Endothelial cell of umbilical vein (primary cell): ENCODE measurements around the gene PRSS22.

ENCODE experiments used
- POLR2A ChIP-seq: IDR thresholded peaks from 2 replicates; pipeline ENCODE4 v1.6.1; 2012; ENCODE audit warnings: low read depth, mild to moderate bottlenecking, control low read depth, low read length
- TF ChIP-seq, protein P1 (sequence below), 2 donors: IDR thresholded peaks; 1 replicate in 1 of 2; 2 replicates in 1 of 2; pipeline ENCODE4 v1.5.1; 2011; ENCODE audit warnings: low read length in 2 of 2, mild to moderate bottlenecking in 2 of 2, moderate library complexity in 2 of 2, control low read depth in 1 of 2, inconsistent platforms in 1 of 2, low read depth in 1 of 2; ENCODE audit not compliant: insufficient read depth in 1 of 2; ENCODE audit errors: extremely low read depth in 1 of 2

DNA sequence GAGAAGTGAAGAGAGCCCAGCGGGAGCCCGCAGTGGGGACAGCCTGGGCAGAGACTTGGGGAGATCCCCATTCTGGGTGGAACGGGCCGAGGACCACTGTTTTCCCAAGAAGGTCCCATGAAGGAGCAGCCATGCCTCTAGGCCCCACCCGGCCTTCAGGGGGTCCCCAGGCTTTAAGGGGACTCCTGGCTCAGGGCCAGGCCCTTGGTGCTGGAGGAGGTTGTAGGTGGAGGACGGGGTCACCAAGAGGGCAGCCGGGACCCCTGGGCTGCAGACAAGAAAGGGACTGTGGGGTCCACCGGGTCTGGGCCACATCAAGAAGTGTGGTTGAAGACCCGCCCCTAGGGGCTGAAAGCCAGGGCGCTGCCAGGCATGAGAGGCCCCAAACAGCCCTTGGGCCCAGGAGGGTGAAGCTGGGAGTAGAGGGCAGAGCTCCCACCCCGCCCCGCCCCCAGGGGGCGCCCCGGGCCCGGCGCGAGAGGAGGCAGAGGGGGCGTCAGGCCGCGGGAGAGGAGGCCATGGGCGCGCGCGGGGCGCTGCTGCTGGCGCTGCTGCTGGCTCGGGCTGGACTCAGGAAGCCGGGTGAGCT is 41.1 kb downstream of the PRSS22 start, which contains the start of gene PRSS21:
- TF ChIP-seq, protein P1, sequence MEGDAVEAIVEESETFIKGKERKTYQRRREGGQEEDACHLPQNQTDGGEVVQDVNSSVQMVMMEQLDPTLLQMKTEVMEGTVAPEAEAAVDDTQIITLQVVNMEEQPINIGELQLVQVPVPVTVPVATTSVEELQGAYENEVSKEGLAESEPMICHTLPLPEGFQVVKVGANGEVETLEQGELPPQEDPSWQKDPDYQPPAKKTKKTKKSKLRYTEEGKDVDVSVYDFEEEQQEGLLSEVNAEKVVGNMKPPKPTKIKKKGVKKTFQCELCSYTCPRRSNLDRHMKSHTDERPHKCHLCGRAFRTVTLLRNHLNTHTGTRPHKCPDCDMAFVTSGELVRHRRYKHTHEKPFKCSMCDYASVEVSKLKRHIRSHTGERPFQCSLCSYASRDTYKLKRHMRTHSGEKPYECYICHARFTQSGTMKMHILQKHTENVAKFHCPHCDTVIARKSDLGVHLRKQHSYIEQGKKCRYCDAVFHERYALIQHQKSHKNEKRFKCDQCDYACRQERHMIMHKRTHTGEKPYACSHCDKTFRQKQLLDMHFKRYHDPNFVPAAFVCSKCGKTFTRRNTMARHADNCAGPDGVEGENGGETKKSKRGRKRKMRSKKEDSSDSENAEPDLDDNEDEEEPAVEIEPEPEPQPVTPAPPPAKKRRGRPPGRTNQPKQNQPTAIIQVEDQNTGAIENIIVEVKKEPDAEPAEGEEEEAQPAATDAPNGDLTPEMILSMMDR (IDR thresholded peaks at IDR 0.05; ENCODE audit: extremely low read depth in 1 of 2, insufficient read depth in 1 of 2, low read depth in 1 of 2, low read length in 2 of 2) = peak in 1 of 2 donors; percentile 8
- no peak for TF ChIP-seq POLR2A
